Mucosa of gallbladder (tissue), 1 donor: ENCODE measurements around the gene F11R. TPM values are rescaled to one million over a fixed set of nuclear protein-coding genes. Genes with fewer than 3 reads are reported as not detected.
"Not testable (repeated sequence)": the region's sequence is repeated elsewhere in the genome, so short reads cannot be mapped to it uniquely, and the experiment has no call there.

Experiments
- DNase-seq: peaks from one replicate; pipeline ENCODE4 v3.0.0-alpha.2; 2020; ENCODE audit warnings: low spot score
- total RNA-seq: library from RNA; stranded (reverse); gene quantifications from one replicate; pipeline ENCODE4 v1.2.1, GENCODE V29; 2021
- donor health status: DM: no; HTN: no; CAD: no.

Gene F11R
- total RNA-seq, 1 donor from 2014 or later: 173 TPM

GRCh38 chr1:161013131-161013487 lies 7.8 kb downstream of the F11R start:
- no peak for DNase-seq

- no peak for DNase-seq
These were observed 8.5 kb downstream of the F11R start for GRCh38 chr1:161012420-161012819.

GRCh38 chr1:161009602-161010211 lies 11.2 kb downstream of the F11R start:
- DNase-seq: no peak

- DNase-seq: no peak
These were observed 12.0 kb downstream of the F11R start for GRCh38 chr1:161008869-161009510.

- DNase-seq: no peak
These were observed 13.6 kb downstream of the F11R start for GRCh38 chr1:161007369-161007768.

GRCh38 chr1:161006563-161006962 lies 14.4 kb downstream of the F11R start:
- DNase-seq: no peak

GRCh38 chr1:161001525-161001924 lies 19.4 kb downstream of the F11R start:
- DNase-seq: no peak

GRCh38 chr1:161000736-161001480 lies 20.0 kb downstream of the F11R start:
- no peak for DNase-seq

GRCh38 chr1:160999376-160999775 lies 21.6 kb downstream of the F11R start:
- DNase-seq: no peak

GRCh38 chr1:160997323-160998038 lies 23.5 kb downstream of the F11R start:
- peak; percentile 64 for DNase-seq

- DNase-seq: no peak
These were observed 24.8 kb downstream of the F11R start for GRCh38 chr1:160996178-160996577.

- DNase-seq: no peak
These were observed 27.3 kb downstream of the F11R start for GRCh38 chr1:160993544-160994193.

GRCh38 chr1:160992036-160992435 lies 28.9 kb downstream of the F11R start:
- not testable (repeated sequence) for DNase-seq

- no peak for DNase-seq
These were observed 33.4 kb downstream of the F11R start for GRCh38 chr1:160987359-160988050.

- DNase-seq: no peak
These were observed 35.2 kb downstream of the F11R start for GRCh38 chr1:160985723-160986122.

- DNase-seq: no peak
These were observed 39.2 kb downstream of the F11R start for GRCh38 chr1:160981584-160982411.

- DNase-seq: no peak
These were observed 41.7 kb downstream of the F11R start for GRCh38 chr1:160979286-160979685.

- peak; percentile 67 for DNase-seq
These were observed 42.4 kb downstream of the F11R start for GRCh38 chr1:160978510-160978927.

- no peak for DNase-seq
These were observed 45.9 kb downstream of the F11R start for GRCh38 chr1:160975026-160975425.

- DNase-seq: no peak
These were observed 47.5 kb downstream of the F11R start for GRCh38 chr1:160973491-160973890.
